SK-N-SH (cell line): ENCODE results near the gene PAX3.

Experiments
- CHD2 ChIP-seq: fragments of 150-350 bp; IDR thresholded peaks from 2 replicates; pipeline ENCODE4 v1.6.1; 2018; ENCODE audit warnings: low read length; ENCODE audit not compliant: partially characterized antibody
- CTCF ChIP-seq: fragments of 200-600 bp; sonication (generic); IDR thresholded peaks from 2 replicates; pipeline ENCODE4 v1.6.1; 2017; ENCODE audit warnings: antibody characterized with exemption, mild to moderate bottlenecking, moderate library complexity
- EP300 ChIP-seq, 2 experiments: IDR thresholded peaks; 2 replicates each; pipeline versions ENCODE4 v1.4.0 to v1.6.1; 2012; ENCODE audit warnings: borderline replicate concordance in 1 of 2, low read depth in 1 of 2, low read length in 1 of 2
- FOXM1 ChIP-seq: IDR thresholded peaks from 2 replicates; pipeline ENCODE4 v1.4.0; 2012; ENCODE audit warnings: low read depth, mild to moderate bottlenecking
- IRF3 ChIP-seq: fragments of 150-350 bp; IDR thresholded peaks from 2 replicates; pipeline ENCODE4 v1.6.1; 2016; ENCODE audit warnings: mild to moderate bottlenecking, low read depth, low read length
- MAX ChIP-seq: IDR thresholded peaks from 2 replicates; pipeline ENCODE4 v1.4.0; 2012; ENCODE audit warnings: low read depth
- MXI1 ChIP-seq: IDR thresholded peaks from 2 replicates; pipeline ENCODE4 v1.6.1; 2012; ENCODE audit warnings: mild to moderate bottlenecking, low read depth, low read length, improper control_type of control experiment
- POLR2AphosphoS5 ChIP-seq: IDR thresholded peaks from 2 replicates; pipeline ENCODE4 v1.6.1; 2012; ENCODE audit warnings: low read depth, low read length
- RCOR1 ChIP-seq: fragments of 150-350 bp; IDR thresholded peaks from 2 replicates; pipeline ENCODE4 v1.6.1; 2017; ENCODE audit warnings: antibody characterized with exemption, low read length
- REST ChIP-seq: IDR thresholded peaks from 2 replicates; pipeline ENCODE4 v1.6.1; 2012; ENCODE audit warnings: mild to moderate bottlenecking, low read depth, low read length, moderate library complexity
- ZBTB33 ChIP-seq: IDR thresholded peaks from 2 replicates; pipeline ENCODE4 v1.4.0; 2012; ENCODE audit warnings: low read depth, borderline replicate concordance

- TF ChIP-seq RCOR1 = no peak
- TF ChIP-seq REST = no peak
- no peak for TF ChIP-seq CTCF
- no peak for TF ChIP-seq POLR2AphosphoS5
- TF ChIP-seq EP300 (IDR thresholded peaks at IDR 0.05; ENCODE audit: borderline replicate concordance in 1 of 2, low read depth in 1 of 2, low read length in 1 of 2) = no peak
- TF ChIP-seq IRF3 = no peak
- no peak for TF ChIP-seq CHD2
- TF ChIP-seq ZBTB33 = no peak
- no peak for TF ChIP-seq MXI1
- no peak for TF ChIP-seq MAX
- no peak for TF ChIP-seq FOXM1
Observed at GRCh38 chr2:222313816-222314215, 15.0 kb upstream of the PAX3 start.
